ENCODE data around the gene UQCR11.
A peak's percentile ranks its signal among the peaks of the same experiment; 100 is the strongest.
"Not testable (repeated sequence)": the region's sequence is repeated elsewhere in the genome, so short reads cannot be mapped to it uniquely, and the experiment has no call there.

The UQCR11 gene

GRCh38 chr19:1605236-1606137 is at the start of gene UQCR11:
UQCR11 (minus strand) TSS chr19:1605462; CDS start chr19:1605409, 53 bp downstream.
- peak; percentile 83 for DNase-seq (ENCODE audit: low read depth, low spot score)

DNA sequence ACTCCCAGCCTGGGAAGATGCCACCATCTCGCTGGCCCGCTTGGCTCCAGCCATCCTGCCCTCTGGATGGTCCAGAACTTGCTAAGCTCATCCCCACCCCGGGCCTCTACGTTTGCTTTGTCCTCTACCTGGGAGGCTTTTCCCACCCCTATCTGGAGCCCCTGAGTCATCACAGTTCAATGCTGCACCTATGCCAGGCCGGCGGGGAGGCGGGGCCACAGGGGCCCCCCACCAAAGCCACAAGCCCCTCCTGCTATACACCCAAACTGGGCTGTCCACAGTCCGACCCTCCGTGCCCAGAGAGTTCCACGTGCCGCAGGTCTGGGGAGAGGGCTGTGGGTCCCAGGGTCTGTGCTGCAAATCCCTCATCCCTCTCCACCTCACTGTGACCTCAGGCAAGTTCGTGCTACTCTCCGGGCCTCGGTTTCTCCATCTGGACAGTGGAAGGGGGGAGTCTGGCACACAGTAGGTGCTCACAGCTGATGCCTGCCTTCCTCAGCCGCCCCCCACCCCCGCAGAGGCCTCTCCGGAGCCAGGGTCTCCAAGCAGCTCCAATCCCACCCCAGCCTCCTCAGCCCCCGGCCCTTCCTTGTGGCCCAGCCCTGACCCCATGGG is 49.0 kb upstream of the UQCR11 start:
- no peak for DNase-seq (ENCODE audit: low read depth, low spot score)

GRCh38 chr19:1653300-1653628 is 48.0 kb upstream of the UQCR11 start:
- DNase-seq (ENCODE audit: low read depth, low spot score): no peak

GRCh38 chr19:1652471-1653299 is 47.4 kb upstream of the UQCR11 start, which contains the start of gene TCF3:
TCF3 (minus strand) TSS chr19:1652615; CDS start chr19:1650248, 2,367 bp downstream.
- peak; percentile 83 for DNase-seq (ENCODE audit: low read depth, low spot score)

GRCh38 chr19:1651568-1652291 is 46.5 kb upstream of the UQCR11 start:
- no peak for DNase-seq (ENCODE audit: low read depth, low spot score)

GRCh38 chr19:1650650-1651567 is 45.6 kb upstream of the UQCR11 start:
- DNase-seq (ENCODE audit: low read depth, low spot score): no peak

DNA sequence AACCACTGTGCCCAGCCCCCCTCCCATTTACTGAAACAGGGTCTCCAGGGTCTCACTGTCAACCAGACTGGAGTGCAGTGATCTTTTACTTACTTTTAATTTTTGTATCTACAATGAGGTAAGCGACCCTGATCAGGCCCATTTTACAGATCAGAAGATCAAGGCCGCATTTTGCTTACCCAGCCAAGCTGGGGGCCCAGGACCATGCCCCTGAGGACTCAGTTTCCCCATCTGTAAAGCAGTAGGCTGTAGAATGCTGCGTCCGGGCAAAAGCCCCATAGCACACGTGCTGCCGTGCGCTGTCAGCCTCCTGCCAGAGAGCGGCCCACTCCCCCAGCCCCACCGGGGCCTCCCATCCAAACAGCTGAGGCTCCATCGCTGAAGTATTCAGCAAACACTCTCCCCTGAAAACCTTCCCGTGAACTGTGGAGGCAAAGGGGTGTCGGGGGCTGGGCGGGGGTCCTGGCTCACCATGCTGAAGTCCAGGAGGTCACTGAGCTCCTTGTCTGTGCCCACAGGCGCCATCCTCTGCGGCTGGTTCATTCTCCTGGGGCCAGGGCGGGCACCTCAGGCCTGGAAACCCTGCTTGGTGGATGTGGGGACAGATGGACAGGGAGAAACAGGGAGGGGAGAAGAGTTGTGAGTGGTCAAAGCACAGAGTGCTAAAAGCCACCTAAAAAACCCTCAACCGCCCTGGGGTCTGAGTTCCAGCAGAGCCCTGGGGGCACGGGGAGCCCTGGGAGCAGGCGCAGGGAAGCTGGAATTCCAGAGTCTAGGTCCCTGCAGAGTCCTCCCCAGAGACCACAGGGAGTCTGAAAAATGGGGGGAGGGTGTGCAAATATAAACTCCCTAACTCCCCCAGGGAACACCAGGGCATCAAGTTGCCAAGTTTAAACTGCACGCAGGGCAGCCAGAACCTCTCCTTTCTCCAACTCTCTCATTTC is 44.7 kb upstream of the UQCR11 start:
- no peak for DNase-seq (ENCODE audit: low read depth, low spot score)

- no peak for DNase-seq (ENCODE audit: low read depth, low spot score)
Observed at GRCh38 chr19:1648920-1649541, 43.8 kb upstream of the UQCR11 start.

DNA sequence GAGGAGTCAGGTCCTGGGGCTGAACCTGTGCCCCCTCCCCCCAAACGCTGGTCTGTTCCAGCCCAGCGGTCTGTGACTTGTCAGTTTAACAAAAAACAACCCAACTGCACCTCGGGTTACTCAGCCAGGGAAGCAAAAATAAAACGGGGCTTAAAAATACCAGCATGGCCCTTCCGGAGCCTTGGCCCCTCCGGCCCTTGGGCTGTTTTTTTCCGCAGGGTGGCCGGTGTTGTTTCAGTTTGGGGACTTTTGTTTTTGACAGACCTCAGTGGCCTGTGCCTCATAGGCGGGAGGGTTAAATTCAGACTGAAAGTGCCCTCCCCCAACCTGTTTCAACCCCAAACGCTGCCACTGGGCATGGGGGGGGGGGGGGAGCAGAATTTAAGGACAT is 43.2 kb upstream of the UQCR11 start:
- no peak for DNase-seq (ENCODE audit: low read depth, low spot score)

DNA sequence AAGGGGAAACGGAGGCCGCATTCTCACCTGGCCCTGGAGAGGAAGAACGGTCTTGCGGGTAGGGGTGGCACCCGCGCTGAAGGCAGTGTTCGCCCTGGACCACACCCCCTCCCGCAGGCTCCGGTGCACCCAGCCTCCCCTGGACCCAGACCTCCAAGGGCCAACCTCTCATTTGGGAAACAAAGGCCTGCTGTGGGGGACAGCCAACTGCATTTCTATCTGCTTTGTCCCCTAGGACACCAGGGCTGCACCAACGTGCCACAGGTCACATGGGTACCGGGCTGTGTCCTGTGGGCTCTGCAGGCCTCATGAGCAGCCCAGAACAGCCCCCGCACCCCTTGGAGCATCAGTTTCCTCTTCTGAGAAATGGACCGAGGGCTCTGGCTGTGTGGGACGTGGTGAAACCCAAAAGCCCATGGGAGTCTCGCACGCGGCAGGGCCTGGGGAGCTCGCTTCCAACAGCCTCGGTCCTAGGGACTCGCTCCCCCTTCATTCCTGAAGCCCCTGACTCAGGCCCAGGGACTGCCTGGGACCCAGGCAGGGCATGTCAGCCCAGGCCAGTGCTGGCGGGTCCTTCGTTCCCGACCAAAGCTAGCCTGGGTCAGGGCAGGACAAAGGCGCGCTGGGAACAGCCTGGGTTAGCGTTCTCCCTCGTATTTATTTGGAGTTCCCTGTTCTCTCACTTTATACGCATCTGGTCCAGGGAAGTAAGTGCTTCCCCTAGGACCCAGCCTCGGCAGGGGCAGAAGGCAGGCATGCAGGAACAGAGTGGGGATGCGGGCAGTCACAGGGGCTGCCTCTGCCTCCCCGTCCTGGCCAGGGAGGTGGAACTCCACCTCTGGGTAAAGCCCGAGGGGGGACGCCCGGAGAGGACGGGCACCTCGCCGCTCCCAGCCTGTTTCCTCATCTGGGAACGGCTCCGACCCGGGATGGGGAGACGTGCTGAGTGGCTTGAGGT is 42.5 kb upstream of the UQCR11 start:
- no peak for DNase-seq (ENCODE audit: low read depth, low spot score)

- DNase-seq (ENCODE audit: low read depth, low spot score): no peak
Observed at GRCh38 chr19:1646659-1647453, 41.6 kb upstream of the UQCR11 start.

GRCh38 chr19:1646149-1646548 is 40.9 kb upstream of the UQCR11 start:
- no peak for DNase-seq (ENCODE audit: low read depth, low spot score)

- no peak for DNase-seq (ENCODE audit: low read depth, low spot score)
Observed at GRCh38 chr19:1645299-1645698, 40.0 kb upstream of the UQCR11 start.

GRCh38 chr19:1644070-1644469 is 38.8 kb upstream of the UQCR11 start:
- DNase-seq (ENCODE audit: low read depth, low spot score): no peak

DNA sequence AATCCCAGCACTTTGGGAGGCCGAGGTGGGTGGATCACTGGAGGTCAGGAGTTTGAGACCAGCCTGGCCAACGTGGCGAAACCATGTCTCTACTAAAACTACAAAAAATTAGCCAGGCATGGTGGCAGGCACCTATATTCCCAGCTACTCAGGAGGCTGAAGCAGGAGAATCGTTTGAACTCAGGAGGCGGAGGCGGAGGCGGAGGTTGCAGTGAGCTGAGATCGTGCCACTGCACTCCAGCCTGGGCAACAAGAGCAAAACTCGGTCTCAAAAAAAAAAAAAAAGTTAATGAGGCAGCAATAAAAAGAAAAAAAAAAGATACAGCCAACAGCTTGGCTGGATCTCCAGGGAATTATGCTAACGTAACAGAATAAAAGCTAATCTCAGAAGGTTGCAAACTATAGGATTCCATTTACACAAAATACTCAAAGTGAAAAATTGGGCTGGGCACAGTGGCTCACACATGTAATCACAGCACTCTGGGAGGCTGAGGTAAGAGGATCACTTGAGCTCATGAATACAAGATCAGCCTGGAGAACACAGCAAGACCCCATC is 35.7 kb upstream of the UQCR11 start:
- DNase-seq (ENCODE audit: low read depth, low spot score): not testable (repeated sequence)

Data from iPS DF 19.7 (cell line).